H1 (cell line): ENCODE results near the gene GNS. TPM values are rescaled to one million over a fixed set of nuclear protein-coding genes. Genes with fewer than 3 reads are reported as not detected.

Source experiments
- CTCF ChIA-PET: fragments of 300-600 bp; sonication (Branson Sonifier 250); formaldehyde crosslinking; loops from one replicate; lab custom pipeline; 2021; ENCODE audit not compliant: partially characterized antibody; lab: Charles Lee
- POLR2A ChIA-PET: fragments of 300-600 bp; sonication (Branson Sonifier 250); formaldehyde crosslinking; loops from one replicate; lab custom pipeline; 2021; ENCODE audit warnings: inconsistent platforms; ENCODE audit not compliant: partially characterized antibody; lab: Charles Lee
- DNase-seq, 2 experiments: peaks; one replicate each; pipeline versions ENCODE4 v3.0.0 to v3.0.0-alpha.2; 2010 to 2022; ENCODE audit warnings: low spot score in 2 of 2, low read depth in 1 of 2, mixed read lengths in 1 of 2
- FAIRE-seq: peaks from 2 replicates; lab custom pipeline; 2011; peaks lifted over from hg19 to GRCh38; lab: Jason Lieb, UNC
- H2AFZ ChIP-seq: 2 replicates; pipeline ENCODE4 v1.8.1; 2012; ENCODE audit warnings: low read length, inconsistent platforms
- H2AK5ac ChIP-seq: 2 replicates; pipeline ENCODE4 v1.6.1; 2013; ENCODE audit warnings: low read depth, low read length
- H2BK120ac ChIP-seq: replicated peaks from 2 replicates; pipeline ENCODE3; 2013; ENCODE audit warnings: low read depth, low read length, inconsistent platforms
- H2BK12ac ChIP-seq: 2 replicates; pipeline ENCODE4 v1.6.1; 2013; ENCODE audit warnings: low read depth, low read length
- H2BK15ac ChIP-seq: 2 replicates; pipeline ENCODE4 v1.6.1; 2013; ENCODE audit warnings: low read length
- H2BK20ac ChIP-seq: 2 replicates; pipeline ENCODE4 v1.6.1; 2013; ENCODE audit warnings: low read length
- H2BK5ac ChIP-seq: 2 replicates; pipeline ENCODE4 v1.6.1; 2013; ENCODE audit warnings: low read depth, low read length
- H3K14ac ChIP-seq: 2 replicates; pipeline ENCODE4 v1.6.1; 2013; ENCODE audit warnings: inconsistent platforms; ENCODE audit not compliant: insufficient read length
- H3K18ac ChIP-seq: 2 replicates; pipeline ENCODE4 v1.6.1; 2013; ENCODE audit warnings: low read length; ENCODE audit errors: extremely low read depth
- H3K23ac ChIP-seq: 2 replicates; pipeline ENCODE4 v1.6.1; 2013; ENCODE audit warnings: inconsistent platforms; ENCODE audit not compliant: insufficient read length
- H3K23me2 ChIP-seq: 2 replicates; pipeline ENCODE4 v1.6.1; 2013; ENCODE audit warnings: low read depth, low read length
- H3K27ac ChIP-seq: 2 replicates; pipeline ENCODE4 v1.6.1; 2011; ENCODE audit warnings: low read depth, low read length, inconsistent platforms
- H3K27me3 ChIP-seq, 4 experiments: replicated peaks in 1 of 4; 1 replicate in 1 of 4; 2 replicates in 3 of 4; pipeline versions ENCODE4 v1.6.1 to v1.8.1; 2011 to 2013; ENCODE audit warnings: low read length in 3 of 4, mild to moderate bottlenecking in 3 of 4, inconsistent platforms in 2 of 4, mixed read lengths in 2 of 4, moderate library complexity in 1 of 4; ENCODE audit not compliant: control insufficient read depth in 3 of 4, insufficient read depth in 3 of 4; ENCODE audit errors: extremely low read depth in 1 of 4
- H3K36me3 ChIP-seq, 4 experiments: 2 replicates each; pipeline versions ENCODE4 v1.6.1 to v1.8.1; 2011 to 2013; ENCODE audit warnings: mild to moderate bottlenecking in 4 of 4, low read length in 3 of 4, moderate library complexity in 2 of 4, control low read depth in 1 of 4, inconsistent platforms in 1 of 4; ENCODE audit not compliant: insufficient read depth in 4 of 4, control insufficient read depth in 2 of 4
- H3K4ac ChIP-seq: replicated peaks from 2 replicates; pipeline ENCODE3; 2013; ENCODE audit warnings: low read length, low read depth, mixed read lengths, inconsistent platforms; ENCODE audit not compliant: insufficient read length
- H3K4me1 ChIP-seq, 4 experiments: replicated peaks in 1 of 4; 1 replicate in 1 of 4; 2 replicates in 3 of 4; pipeline versions ENCODE4 v1.6.1 to v1.8.1; 2011 to 2013; ENCODE audit warnings: low read length in 3 of 4, inconsistent platforms in 2 of 4, mixed read lengths in 1 of 4; ENCODE audit not compliant: insufficient read depth in 4 of 4, control insufficient read depth in 3 of 4
- H3K4me2 ChIP-seq, 2 experiments: 2 replicates each; pipeline versions ENCODE4 v1.6.1 to v1.8.1; 2011 to 2013; ENCODE audit warnings: low read depth in 2 of 2, low read length in 2 of 2, control low read depth in 1 of 2, inconsistent platforms in 1 of 2, mild to moderate bottlenecking in 1 of 2; ENCODE audit not compliant: insufficient read depth in 1 of 2
- H3K4me3 ChIP-seq, 4 experiments: fragments of 200-600, 300-600 bp in 1 of 4; sonication (generic), shearing (Covaris generic), sonication (Bioruptor Twin) in 1 of 4; 2 replicates each; pipeline versions ENCODE4 v1.5.1 to v1.8.1; 2011 to 2016; ENCODE audit warnings: low read length in 4 of 4, low read depth in 3 of 4, control low read depth in 2 of 4, inconsistent platforms in 2 of 4, mild to moderate bottlenecking in 2 of 4, mixed read lengths in 1 of 4, moderate library complexity in 1 of 4; ENCODE audit not compliant: insufficient read depth in 2 of 4; ENCODE audit errors: extremely low read depth in 1 of 4
- H3K56ac ChIP-seq: replicated peaks from 2 replicates; pipeline ENCODE3; 2013; ENCODE audit warnings: low read depth, mild to moderate bottlenecking, mixed read lengths, low read length, inconsistent platforms; ENCODE audit not compliant: insufficient read length
- H3K79me1 ChIP-seq: 2 replicates; pipeline ENCODE4 v1.6.1; 2013; ENCODE audit warnings: low read depth, low read length, control low read depth
- H3K79me2 ChIP-seq, 2 experiments: 2 replicates each; pipeline versions ENCODE4 v1.6.1 to v1.8.1; 2012 to 2013; ENCODE audit warnings: low read length in 2 of 2, mild to moderate bottlenecking in 2 of 2, inconsistent platforms in 1 of 2; ENCODE audit not compliant: insufficient read depth in 2 of 2, control insufficient read depth in 1 of 2
- H3K9ac ChIP-seq, 4 experiments: replicated peaks in 1 of 4; 1 replicate in 1 of 4; 2 replicates in 3 of 4; pipeline versions ENCODE4 v1.6.1 to v1.8.1; 2011 to 2013; ENCODE audit warnings: low read depth in 3 of 4, low read length in 3 of 4, control low read depth in 2 of 4, mild to moderate bottlenecking in 2 of 4, moderate library complexity in 2 of 4, inconsistent platforms in 1 of 4; ENCODE audit errors: extremely low read depth in 1 of 4
- H3K9me3 ChIP-seq, 2 experiments: 2 replicates each; pipeline versions ENCODE4 v1.6.1 to v1.8.1; 2012 to 2013; ENCODE audit warnings: mild to moderate bottlenecking in 2 of 2, moderate library complexity in 2 of 2, control low read depth in 1 of 2, inconsistent platforms in 1 of 2, low read depth in 1 of 2, low read length in 1 of 2, mixed read lengths in 1 of 2; ENCODE audit not compliant: insufficient read depth in 2 of 2
- H4K20me1 ChIP-seq, 2 experiments: replicated peaks in 1 of 2; 2 replicates each; pipeline versions ENCODE3 to v1.8.1; 2011 to 2013; ENCODE audit warnings: inconsistent platforms in 2 of 2, low read length in 2 of 2, mild to moderate bottlenecking in 1 of 2; ENCODE audit not compliant: insufficient read depth in 2 of 2, control insufficient read depth in 1 of 2
- H4K5ac ChIP-seq: 2 replicates; pipeline ENCODE4 v1.6.1; 2013; ENCODE audit warnings: low read length, low read depth, mixed read lengths, inconsistent platforms; ENCODE audit not compliant: insufficient read length
- H4K8ac ChIP-seq: 2 replicates; pipeline ENCODE4 v1.8.0; 2013; ENCODE audit warnings: mild to moderate bottlenecking, moderate library complexity, low read length, inconsistent platforms; ENCODE audit not compliant: insufficient read depth; ENCODE audit errors: extremely low read depth
- H4K91ac ChIP-seq: replicated peaks from 2 replicates; pipeline ENCODE3; 2013; ENCODE audit warnings: low read length, mixed read lengths, inconsistent platforms; ENCODE audit not compliant: insufficient read length
- BACH1 ChIP-seq: IDR thresholded peaks from 2 replicates; pipeline ENCODE4 v1.6.1; 2012; ENCODE audit warnings: low read length, improper control_type of control experiment
- CHD1 ChIP-seq: IDR thresholded peaks from 2 replicates; pipeline ENCODE4 v1.6.1; 2012; ENCODE audit warnings: low read depth, low read length, improper control_type of control experiment
- EZH2 ChIP-seq: fragments of 200-600 bp; sonication (generic); IDR thresholded peaks from 2 replicates; pipeline ENCODE4 v1.7.1; 2012; ENCODE audit warnings: low read depth, mild to moderate bottlenecking, moderate library complexity, low read length, inconsistent platforms; ENCODE audit not compliant: severe bottlenecking
- HDAC2 ChIP-seq, 2 experiments: fragments of 300-600 bp in 1 of 2; sonication (generic) in 1 of 2; IDR thresholded peaks; 2 replicates each; pipeline ENCODE4 v1.6.1; 2011 to 2012; ENCODE audit warnings: low read depth in 2 of 2, low read length in 2 of 2, mild to moderate bottlenecking in 2 of 2, moderate library complexity in 2 of 2, borderline replicate concordance in 1 of 2, inconsistent platforms in 1 of 2
- MAFK ChIP-seq: IDR thresholded peaks from 2 replicates; pipeline ENCODE4 v1.6.1; 2012; ENCODE audit warnings: low read depth, mild to moderate bottlenecking, improper control_type of control experiment, low read length
- PHF8 ChIP-seq: fragments of 200-600 bp; sonication (generic); conservative IDR thresholded peaks from 2 replicates; pipeline ENCODE4 v1.7.1; 2012; ENCODE audit warnings: low read depth, mild to moderate bottlenecking, inconsistent platforms, low read length, moderate library complexity
- TCF12 ChIP-seq: IDR thresholded peaks from 2 replicates; pipeline ENCODE4 v1.6.1; 2011; ENCODE audit warnings: low read depth, mild to moderate bottlenecking, low read length
- TEAD4 ChIP-seq: IDR thresholded peaks from 2 replicates; pipeline ENCODE4 v1.6.1; 2012; ENCODE audit warnings: low read depth, low read length, inconsistent platforms, mixed read lengths
- WGBS, 2 experiments: shearing (Covaris generic) in 1 of 2; methylation state at CpG; one replicate each; pipeline versions ENCODE4 v1.1.6 to v1.1.7; 2013 to 2015; ENCODE audit warnings: low lambda C conversion rate in 2 of 2, mixed read lengths in 2 of 2, inconsistent platforms in 1 of 2, low coverage in 1 of 2, missing lambda C conversion rate in 1 of 2; ENCODE audit not compliant: insufficient replicate concordance in 2 of 2, insufficient coverage in 1 of 2, insufficient read length in 1 of 2; ENCODE audit errors: extremely low coverage in 1 of 2, missing lambda C conversion rate in 1 of 2; 5-methylcytosine and 5-hydroxymethylcytosine counted together
- polyA plus RNA-seq, 7 experiments: library from polyadenylated mRNA; depleted of rRNA in 3 of 7; stranded (reverse) in 5 of 7; unstranded in 2 of 7; fragments of >200 nt in 5 of 7; fragments of 200-250 nt in 2 of 7; gene quantifications; 1 replicate in 5 of 7; 2 replicates in 1 of 7; 4 replicates in 1 of 7; pipeline versions ENCODE4 v1.2.1 to v1.2.3, GENCODE V29; 2011 to 2013; ENCODE audit warnings: missing spikeins in 2 of 7, mixed read lengths in 2 of 7
- total RNA-seq: library from RNA; stranded (reverse); fragmentation: NEBNext Ultra II Directional; extraction: Animal tissue kit (Norgen Biotek cat#: 25700); gene quantifications from 2 replicates; pipeline ENCODE4 v1.2.1, GENCODE V29; 2021
- TF ChIP-seq, protein P1 (sequence below): IDR thresholded peaks from 2 replicates; pipeline ENCODE4 v1.6.1; 2011; ENCODE audit warnings: low read depth, mild to moderate bottlenecking, low read length; ENCODE audit not compliant: insufficient read depth

GNS gene
- total and polyA plus RNA-seq, 2 of the 8 experiments (the other 6 are each of a cell fraction or from before 2014, with no cell fraction given) = 16.0 to 28.5 TPM

DNA sequence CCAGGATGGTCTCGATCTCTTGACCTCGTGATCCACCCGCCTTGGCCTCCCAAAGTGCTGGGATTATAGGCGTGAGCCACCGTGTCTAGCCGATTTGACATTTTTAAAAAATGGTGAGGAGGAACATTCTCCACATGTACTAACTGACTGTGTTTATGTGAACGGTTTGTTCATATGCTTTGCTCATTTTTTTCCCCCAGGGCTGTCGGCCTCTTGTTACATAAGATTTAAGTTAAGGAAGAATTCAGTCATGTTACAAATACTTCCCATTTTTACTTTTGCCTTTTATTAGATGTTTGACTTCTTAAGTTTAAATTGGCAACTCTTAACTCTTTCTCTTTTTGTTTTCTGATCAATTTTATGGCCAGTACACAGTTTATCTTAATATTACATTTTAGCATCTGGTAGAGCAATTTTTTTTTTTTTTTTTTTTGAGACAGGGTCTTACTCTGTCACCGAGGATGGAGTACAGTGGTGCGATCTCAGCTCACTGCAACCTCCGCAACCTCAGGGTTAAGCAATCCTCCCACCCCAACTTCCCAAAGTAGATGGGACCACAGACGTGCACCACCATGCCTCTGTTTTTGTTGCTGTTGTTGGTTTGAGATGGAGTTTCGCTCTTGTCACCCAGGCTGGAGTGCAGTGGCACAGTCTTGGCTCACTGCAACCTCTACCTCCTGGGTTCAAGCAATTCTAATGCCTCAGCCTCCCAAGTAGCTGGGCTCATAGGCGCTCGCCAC is 9.6 kb downstream of the GNS start:
- Histone ChIP-seq H4K20me1 (peaks cover 2 to 4% of the 10 kb centered on the region in 2 experiments), H3K36me3 (peaks cover 0 to 38% (median 6%) of the 10 kb centered on the region in 4 experiments; a peak in 4 of 8 replicates), H4K8ac (no peak overlapping the region), H3K23ac (no peak overlapping the region), H2BK5ac (no peak overlapping the region), H4K5ac (no peak overlapping the region), H3K23me2 (no peaks in the 10 kb centered on the region), H2BK12ac (no peak overlapping the region), H3K4me1 (no peaks in the 10 kb centered on the region), H2AFZ (no peak overlapping the region), H3K27me3 (no peaks in the 10 kb centered on the region), H2BK120ac (no peak overlapping the region), H2AK5ac (no peak overlapping the region), H3K4ac (no peak overlapping the region), H3K79me2 (no peaks in the 10 kb centered on the region; a peak in 1 of 4 replicates), H3K9me3 (no peaks in the 10 kb centered on the region), H3K4me3 (no peak overlapping the region), H3K18ac (no peak overlapping the region), H3K9ac (no peak overlapping the region), H3K14ac (no peak overlapping the region), H3K79me1 (no peaks in the 10 kb centered on the region), H3K56ac (no peak overlapping the region), H2BK15ac (no peak overlapping the region), H4K91ac (no peak overlapping the region), H3K27ac (no peak overlapping the region), H2BK20ac (no peak overlapping the region), H3K4me2 (no peak overlapping the region)
- no peak for FAIRE-seq
- 84% methylated on average over 12 of the region's 15 CpGs; no CpG with 5 or more reads in 1 of the 2 experiments for WGBS, 2 experiments
- ChIA-PET POLR2A (no interaction called here), CTCF (interaction anchor here (0.5 kb wide), 1 partner anchor 160 kb away, joined by 3 read pairs; no protein-coding TSS in a partner anchor)
- no peak for DNase-seq
- TF ChIP-seq PHF8 (no peak), BACH1 (no peak), EZH2 (no peak), MAFK (no peak), CHD1 (no peak), TCF12 (no peak), HDAC2 (IDR thresholded peaks at IDR 0.05; ENCODE audit: borderline replicate concordance in 1 of 2, low read depth in 2 of 2, low read length in 2 of 2) (no peak), TEAD4 (no peak)
- TF ChIP-seq, protein P1, sequence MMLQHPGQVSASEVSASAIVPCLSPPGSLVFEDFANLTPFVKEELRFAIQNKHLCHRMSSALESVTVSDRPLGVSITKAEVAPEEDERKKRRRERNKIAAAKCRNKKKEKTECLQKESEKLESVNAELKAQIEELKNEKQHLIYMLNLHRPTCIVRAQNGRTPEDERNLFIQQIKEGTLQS = no peak
